NCI-H2196 (cell line): ENCODE measurements around the gene PLAU.
"Not testable (repeated sequence)": the region's sequence is repeated elsewhere in the genome, so short reads cannot be mapped to it uniquely, and the experiment has no call there.

ENCODE experiments used
- DNase-seq: peaks from one replicate; lab custom pipeline; 2025; ENCODE audit not compliant: unreplicated experiment; lab: John Stamatoyannopoulos, UW

PLAU gene

GRCh38 chr10:73897693-73898092 lies 13.2 kb upstream of the PLAU start:
- no peak for DNase-seq

GRCh38 chr10:73898730-73899410 lies 12.1 kb upstream of the PLAU start:
- DNase-seq, result no peak

- no peak for DNase-seq
Observed at GRCh38 chr10:73899423-73899822, 11.5 kb upstream of the PLAU start.

- no peak for DNase-seq
Observed at GRCh38 chr10:73900064-73900463, 10.9 kb upstream of the PLAU start.

DNA sequence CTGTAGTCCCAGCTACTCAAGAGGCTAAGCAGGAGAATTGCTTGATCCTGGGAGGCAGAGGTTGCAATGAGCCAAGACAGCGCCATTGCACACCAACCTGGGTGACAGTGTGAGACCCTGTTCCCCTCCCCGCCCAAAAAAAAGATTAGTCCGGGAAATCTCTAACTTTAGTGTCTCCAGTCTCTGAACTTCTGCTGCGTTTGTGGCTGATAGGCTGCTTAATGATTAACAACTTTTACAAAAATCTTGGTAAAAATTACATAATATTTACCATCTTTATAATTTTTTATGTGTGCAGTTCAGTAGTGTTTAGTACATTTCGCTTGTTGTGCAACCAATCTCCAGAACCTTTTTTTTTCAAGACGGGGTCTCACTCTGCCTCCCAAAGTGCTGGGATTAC lies 9.7 kb upstream of the PLAU start:
- no peak for DNase-seq

- no peak for DNase-seq
Observed at GRCh38 chr10:73902351-73902750, 8.6 kb upstream of the PLAU start.

DNA sequence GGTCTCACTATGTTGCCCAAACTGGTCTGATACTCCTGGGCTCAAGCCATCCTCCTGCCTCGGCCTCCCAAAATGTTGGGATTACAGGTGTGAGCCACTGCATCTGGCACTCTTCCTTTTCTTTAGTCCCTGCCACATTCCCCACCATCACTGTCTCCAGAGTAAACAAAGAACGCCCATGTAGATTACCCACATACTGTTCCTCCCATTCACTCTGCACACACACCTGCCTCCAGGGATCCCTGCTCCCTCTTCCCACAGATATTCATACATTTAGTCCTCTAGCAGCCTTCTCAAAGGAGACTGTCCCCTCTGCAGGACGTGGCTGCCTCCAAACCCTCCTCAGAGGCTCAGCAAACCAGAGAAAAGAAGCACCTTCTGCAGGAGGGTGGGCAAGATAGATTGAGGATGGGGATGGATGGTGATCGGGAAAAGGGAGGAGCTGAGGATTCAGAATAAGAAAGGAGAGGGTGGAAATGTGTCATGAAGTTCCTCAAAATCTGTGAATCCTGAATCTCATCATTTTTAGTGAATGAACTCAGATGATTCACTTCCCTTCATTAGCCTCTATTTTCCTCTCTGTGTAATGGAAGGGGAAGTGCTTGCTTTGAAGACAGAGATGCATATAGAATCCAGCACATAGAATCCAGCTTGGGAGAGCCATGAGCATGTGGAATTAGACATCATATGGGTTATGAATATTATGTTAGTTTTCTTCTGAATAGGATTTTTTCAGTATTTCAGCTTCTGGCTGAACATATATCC lies 5.5 kb upstream of the PLAU start:
- no peak for DNase-seq

DNA sequence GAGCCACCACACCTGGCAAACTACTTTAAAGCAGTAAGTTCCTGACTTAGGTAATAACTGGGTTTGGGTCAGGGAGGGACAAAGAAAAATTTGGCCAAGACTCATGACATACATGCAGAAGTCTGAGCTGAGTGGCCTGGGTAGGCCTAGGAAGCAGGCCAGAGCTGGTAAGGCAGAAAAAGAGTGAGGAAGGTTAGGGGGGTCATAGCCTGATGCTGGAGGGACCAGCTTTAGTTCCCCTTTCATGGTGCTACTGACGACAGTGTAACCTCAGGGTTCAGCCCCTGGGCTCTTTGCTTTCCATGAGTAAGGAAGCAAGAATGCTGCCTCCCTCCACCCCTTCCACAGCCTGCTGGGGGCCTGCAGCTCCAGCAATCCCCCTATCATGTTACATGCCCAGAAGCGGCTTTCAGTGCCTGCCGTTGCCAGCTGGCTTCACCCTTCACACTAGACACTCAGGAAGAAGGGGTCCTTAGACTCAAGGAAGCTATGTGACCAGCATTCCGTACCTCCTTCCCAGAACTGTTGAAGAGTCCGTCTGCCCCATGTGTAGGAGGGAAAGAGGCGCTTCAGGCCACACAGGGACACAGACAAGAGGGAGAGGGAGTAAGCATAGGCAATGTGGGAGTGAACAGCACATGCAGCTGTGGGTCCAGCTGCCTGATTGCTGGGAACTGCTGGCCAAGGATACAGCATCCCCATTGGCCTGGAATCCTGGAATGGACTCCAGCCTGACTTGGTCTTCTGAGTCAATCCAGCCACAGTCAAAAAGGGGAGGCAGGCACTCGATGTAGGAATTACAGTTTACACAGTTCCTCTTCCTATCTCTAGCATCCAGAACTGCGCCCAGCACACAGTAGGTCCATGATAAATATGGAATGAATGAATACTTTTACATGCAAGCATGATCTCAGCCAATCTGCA lies 4.1 kb upstream of the PLAU start:
- peak; percentile 58 for DNase-seq

- no peak for DNase-seq
Observed at GRCh38 chr10:73907841-73908517, 3.0 kb upstream of the PLAU start.

GRCh38 chr10:73908853-73909539 lies 1.9 kb upstream of the PLAU start:
- DNase-seq, result peak; percentile 62

DNA sequence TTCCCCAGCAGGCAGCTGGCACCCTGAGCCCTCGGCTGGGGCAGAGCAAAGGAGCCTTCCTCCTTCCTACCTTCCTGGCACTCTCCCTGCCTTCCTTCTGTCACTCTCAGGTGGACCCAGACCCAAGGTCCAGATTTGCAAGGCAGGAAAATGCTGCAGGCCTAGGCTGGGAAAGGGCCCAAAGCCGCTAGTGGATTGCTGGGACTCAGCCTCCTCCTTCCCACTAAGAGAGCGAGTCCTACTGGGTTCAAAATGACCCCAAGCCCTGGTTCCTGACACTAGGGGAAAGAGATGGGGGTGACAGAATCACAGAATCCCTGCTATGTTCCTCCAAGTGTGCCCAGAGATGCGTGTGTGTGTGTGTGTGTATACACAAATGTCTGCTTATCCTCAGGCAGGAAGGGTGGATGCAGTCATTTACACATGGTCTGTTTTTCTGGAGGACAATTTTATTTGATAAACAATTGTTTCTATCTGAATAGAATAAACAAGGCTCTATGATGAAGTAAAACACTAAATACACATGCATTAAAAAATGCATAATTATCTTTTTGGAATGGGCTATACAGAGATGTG lies 1.3 kb upstream of the PLAU start:
- no peak for DNase-seq

DNA sequence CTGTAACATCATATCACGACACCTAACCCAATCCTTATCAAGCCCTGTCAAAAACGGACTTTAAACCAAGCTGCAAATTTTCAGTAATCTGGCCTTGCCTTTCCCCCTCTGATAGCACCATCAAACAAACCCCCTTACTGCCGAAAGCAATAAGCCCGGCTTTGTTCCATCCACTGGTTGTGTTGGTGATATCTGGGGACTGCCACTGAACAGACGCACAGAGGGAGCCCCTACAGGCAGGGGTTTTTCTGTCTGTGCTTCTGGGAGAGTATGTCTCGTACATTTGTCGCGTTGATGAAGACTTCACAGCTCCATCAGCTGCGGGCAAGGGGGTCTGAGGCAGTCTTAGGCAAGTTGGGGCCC lies 550 bp upstream of the PLAU start:
- no peak for DNase-seq

DNA sequence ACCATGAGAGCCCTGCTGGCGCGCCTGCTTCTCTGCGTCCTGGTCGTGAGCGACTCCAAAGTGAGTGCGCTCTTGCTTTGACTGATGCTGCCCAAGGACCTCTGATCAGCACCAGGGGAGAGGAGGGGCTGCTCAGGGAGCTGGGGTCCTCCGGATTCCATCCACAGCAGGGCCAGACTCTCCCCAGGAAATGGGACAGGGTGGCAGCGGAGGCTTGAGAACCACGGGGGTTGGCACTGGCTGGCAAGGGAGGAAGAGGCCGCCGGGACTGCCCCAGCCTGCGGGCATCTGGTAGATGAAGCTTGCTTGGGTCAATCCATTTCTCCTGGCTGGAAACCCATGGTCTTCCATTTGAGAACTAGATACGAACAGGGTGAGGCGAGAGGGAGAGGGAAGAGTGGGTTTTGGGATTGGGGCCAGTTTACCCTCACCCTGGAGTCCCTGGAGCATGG lies 647 bp downstream of the PLAU start:
- DNase-seq, result no peak

DNA sequence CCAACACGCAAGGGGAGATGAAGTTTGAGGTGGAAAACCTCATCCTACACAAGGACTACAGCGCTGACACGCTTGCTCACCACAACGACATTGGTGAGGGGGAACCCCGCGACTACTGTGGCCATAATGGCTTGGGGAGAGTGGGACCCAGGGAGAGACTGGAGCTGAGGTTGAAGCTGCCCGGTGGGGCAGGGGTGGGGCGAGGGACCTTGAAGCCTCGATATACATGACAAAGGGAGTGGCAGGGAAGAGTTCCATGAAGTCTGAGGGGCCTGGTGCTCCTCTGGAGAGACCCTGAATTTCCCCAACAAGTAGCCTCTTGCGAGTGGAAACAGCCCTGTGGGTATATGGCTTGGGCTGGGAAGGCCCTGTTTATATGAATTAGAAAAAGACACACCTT lies 3.1 kb downstream of the PLAU start:
- DNase-seq, result no peak

GRCh38 chr10:73915206-73915851 lies 4.4 kb downstream of the PLAU start:
- DNase-seq, result no peak

GRCh38 chr10:73916761-73917470 lies 6.0 kb downstream of the PLAU start:
- no peak for DNase-seq

DNA sequence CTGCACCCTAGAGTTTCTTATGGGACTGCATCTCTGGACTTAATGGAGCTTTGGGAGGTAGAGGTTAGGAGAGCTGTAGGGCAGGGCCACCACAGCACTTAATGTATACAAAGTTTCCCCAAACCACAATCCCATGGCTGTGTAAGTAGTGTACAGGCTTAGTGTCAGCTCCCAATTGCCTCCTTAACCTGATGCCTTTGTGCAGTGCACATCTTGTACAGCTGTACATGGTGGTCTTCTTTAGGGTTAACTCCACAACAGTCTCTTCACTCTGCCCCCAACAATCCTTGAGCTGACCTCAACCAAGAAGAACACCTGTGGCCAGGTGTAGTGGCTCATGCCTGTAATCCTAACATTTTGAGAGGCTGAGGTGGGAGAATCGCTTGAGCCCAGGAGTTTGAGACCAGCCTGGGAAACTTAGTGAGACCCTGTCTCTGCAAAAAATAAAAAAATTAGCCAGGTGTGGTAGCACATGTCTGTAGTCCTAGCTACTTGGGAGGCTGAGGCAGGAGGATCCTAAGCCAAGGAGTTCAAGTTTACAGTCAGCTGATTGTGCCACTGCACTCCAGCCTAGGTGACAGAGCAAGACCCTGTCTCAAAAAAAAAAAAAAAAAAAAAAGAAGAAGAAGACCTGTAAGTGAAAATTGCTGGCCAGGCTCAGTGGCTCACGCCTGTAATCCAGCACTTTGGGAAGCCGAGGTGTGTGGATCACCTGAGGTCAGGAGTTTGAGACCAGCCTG lies 6.8 kb downstream of the PLAU start:
- no peak for DNase-seq

- DNase-seq, result not testable (repeated sequence)
Observed at GRCh38 chr10:73919481-73919880, 8.5 kb downstream of the PLAU start.
